NCI-H748 (cell line): Measurements from ENCODE around the gene MPV17L2.
"Not testable (repeated sequence)": the region's sequence is repeated elsewhere in the genome, so short reads cannot be mapped to it uniquely, and the experiment has no call there.

Experiments used
- DNase-seq: peaks from one replicate; lab custom pipeline; 2025; ENCODE audit not compliant: unreplicated experiment; lab: John Stamatoyannopoulos, UW

The MPV17L2 gene

GRCh38 chr19:18190278-18190677, 2.7 kb upstream of the MPV17L2 start:
- no peak for DNase-seq

- no peak for DNase-seq
Measured at GRCh38 chr19:18191640-18192062, 1.4 kb upstream of the MPV17L2 start.

DNA sequence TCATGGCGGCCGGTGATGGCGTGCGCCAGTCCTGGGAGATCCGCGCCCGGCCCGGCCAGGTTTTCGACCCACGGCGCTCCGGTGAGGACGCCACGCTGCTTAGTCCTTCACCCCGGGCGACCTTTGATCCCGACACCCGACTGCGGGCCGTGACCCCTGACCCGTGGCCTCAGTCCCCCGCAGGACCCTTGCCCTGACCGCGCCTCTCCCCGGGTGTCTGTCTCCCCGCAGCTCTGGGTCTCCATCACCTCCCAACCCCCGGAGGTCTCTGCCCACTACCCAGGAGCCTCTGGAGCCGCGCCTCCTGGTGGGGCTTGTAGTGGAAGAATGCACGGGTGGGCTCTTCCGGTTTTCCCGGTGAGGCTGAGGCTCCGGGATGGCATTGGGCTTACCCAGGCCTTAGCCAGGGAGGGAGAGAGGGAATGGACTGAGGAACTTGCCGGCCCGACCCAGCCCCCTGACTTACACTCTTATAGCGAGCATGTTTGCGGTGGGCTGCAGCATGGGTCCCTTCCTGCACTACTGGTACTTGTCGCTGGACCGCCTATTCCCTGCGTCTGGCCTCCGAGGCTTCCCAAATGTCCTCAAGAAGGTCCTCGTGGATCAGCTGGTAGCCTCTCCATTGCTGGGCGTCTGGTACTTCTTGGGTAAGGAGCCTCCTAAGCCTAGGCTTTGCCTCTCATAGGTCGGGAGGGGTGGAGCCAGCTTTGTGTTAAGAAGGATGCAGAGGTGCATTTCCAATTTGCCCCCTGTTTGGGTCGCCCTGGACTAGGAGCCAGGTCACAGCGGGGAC, 566 bp downstream of the MPV17L2 start:
- DNase-seq, result peak; percentile 27

DNA sequence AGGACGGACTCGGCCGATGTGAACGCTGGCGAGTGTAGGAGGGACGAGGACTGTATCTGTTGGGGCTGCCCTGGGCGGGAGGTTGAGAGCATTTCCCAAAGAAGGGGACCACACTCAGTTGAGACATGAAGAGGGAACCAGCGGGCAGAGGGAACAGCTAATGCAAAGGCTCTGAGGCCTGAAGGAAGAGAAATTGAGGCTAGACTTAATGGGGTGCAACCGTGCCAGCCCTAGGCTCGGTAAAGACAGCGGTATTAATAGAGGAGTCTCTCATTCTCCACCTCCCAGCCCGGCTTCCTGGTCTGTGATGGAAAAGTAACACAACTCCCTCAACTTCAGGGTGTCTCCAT, 1.1 kb downstream of the MPV17L2 start:
- DNase-seq, result no peak

GRCh38 chr19:18194554-18195238, 1.7 kb downstream of the MPV17L2 start:
- no peak for DNase-seq

DNA sequence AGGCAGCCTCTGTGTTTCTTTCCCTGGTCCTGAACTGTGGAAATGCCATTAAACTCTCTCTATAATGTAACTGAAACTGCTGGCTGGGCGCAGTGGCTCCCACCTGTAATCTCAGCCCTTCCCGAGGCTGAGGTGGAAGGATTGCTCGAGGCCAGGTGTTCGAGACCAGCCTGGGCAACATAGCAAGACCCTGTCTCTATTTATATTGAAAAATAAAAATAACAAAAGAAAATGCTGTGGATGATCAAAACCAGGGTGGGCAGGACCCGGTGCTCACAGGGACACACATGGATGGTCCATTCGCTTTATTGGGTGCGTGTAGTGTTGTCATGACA, 3.5 kb downstream of the MPV17L2 start:
- DNase-seq, result no peak

DNA sequence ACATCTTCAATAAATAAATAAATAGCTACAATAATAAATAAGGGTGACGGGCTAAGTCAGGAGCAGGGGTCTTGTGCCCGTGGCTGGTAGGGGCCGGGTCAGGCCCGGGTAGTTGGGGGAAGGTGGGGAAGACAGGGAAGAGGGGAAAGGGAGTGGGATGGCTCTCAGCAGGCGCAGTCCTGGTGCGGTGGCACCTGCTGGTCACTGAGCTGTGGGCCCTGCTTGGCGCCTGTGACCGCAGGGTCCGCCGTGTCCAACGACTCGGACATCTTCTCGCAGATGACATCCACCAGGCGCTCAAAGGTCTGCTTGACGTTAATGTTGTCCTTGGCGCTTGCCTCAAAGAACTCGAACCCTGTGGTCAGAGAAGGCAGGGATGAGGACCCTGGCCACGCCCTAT, 4.3 kb downstream of the MPV17L2 start:
- no peak for DNase-seq

GRCh38 chr19:18197941-18198340, 4.9 kb downstream of the MPV17L2 start:
- DNase-seq, result no peak

DNA sequence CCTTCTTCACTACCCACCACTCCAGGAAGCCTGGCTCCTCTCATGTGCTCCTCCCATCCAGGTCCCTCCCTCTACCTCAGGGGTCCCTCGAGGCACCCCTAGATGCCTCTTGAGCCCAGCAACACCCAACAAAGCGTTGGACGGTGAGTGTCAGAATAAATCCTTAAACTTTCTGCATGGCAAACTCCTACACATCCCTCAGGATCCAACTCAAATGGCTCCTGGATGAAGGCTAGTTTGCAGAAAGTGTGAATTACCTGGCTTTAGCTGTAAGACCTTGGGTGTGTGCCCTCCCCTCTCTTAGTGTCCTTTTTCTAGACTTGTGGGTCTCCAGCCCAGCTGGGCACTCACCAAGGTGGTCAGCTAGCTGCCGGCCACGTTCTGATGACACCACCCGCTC, 5.4 kb downstream of the MPV17L2 start:
- no peak for DNase-seq

- DNase-seq, result no peak
Measured at GRCh38 chr19:18202397-18202777, 9.4 kb downstream of the MPV17L2 start.

DNA sequence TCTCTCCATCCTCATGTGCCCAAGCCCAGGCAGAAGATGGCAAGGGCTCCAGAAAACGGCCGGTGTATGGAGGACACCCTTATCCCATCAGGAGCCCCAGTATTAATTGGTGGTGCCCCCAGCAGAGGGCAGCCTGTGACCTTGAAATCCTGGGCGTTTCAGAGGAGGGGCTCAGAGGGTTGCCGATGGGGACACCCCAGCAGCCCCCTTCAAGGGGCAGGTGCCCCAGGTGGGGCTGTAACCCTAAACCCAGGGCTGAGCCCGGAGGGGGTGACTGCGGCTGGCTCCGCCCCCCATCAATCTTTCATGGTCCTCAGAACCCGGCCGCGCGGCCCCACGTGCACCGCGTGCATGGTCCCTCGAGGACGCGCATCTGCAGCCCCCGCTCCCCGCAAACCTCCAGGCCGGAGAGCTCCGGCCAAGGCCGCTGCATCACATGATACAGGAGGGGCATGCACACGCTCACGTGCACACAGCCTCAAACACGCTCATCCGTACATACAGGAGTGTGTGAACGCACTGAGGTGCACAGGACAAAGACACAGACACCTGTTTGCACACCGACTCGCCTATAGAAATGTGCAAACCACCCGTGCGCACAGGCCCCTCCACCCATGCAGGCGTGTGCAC, 9.9 kb downstream of the MPV17L2 start:
- peak; percentile 46 for DNase-seq

DNA sequence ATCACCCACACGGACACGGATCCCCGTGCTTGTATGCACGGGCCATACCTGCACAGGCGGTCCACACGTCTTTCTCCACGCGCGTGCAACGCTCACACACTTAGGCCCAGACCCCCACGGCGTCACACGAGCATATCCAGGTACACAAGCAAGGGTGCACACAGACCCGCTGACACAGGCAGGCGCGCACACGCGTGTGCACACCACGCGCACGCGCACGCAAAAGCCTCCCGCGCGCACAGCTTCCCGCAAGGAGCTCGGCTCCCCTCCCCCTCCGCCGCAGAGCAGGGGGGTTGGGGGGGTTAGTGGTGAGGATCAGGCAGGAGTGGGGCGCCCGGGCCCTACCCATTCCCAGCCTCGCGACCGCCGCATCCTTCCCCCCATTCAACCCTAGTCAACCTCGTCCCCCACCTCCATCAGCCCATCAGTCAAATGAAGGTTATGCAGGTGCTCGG, 10.4 kb downstream of the MPV17L2 start:
- peak; percentile 46 for DNase-seq

DNA sequence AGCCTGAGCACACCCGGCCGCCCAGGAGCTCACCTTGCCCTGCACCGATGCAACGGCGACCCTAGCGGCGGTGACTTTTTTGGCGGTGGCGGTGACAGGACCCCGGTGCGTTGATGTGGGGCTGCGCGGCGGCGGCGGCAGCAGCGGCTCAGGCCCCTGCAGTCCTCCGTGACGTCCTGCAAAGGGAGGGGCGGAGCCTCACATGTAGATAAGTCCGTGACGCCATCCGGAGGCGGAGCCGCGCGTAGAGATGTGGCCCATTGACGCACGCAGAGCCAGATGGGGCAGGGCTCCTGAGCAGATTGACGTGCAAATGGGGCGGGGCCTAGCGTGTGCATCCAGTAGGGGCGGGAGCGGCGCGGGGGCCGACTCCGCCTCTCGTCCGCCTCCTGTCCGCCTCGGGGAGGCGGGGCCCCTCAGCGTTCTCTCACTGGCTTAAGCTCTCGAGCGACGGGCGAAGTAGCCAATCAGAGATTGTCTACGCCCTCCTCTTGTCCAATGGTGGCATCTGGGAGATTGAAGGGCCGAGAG, 10.9 kb downstream of the MPV17L2 start, which contains the start of gene RAB3A:
RAB3A (minus strand) TSS at position 180 of the 531 bp plus-strand sequence. CDS start 1,302 bp downstream, outside the sequence.
- peak; percentile 99 for DNase-seq

GRCh38 chr19:18204394-18205199, 11.6 kb downstream of the MPV17L2 start:
- DNase-seq, result peak; percentile 72

- peak; percentile 55 for DNase-seq
Measured at GRCh38 chr19:18205200-18205892, 12.3 kb downstream of the MPV17L2 start.

DNA sequence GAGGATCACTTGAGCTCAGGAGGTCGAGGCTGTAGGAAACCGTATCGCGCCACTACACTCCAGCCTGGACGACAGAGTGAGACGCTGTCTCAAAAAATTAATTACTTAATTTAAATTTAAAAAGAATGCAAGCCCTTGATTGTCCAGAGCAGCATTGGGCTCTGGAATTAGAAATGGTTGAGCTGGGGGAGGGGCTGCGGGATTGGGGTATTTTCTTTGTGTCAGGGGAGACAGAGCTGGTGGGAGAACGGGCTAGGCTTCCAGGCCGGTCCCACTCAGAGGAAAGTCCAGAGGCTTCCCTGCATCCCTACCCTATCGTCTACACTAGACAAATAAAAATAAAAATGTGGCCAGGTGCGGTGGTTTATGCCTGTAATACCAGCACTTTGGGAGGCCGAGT, 13.0 kb downstream of the MPV17L2 start:
- no peak for DNase-seq

- DNase-seq, result peak; percentile 30
Measured at GRCh38 chr19:18208098-18208951, 15.3 kb downstream of the MPV17L2 start.

DNA sequence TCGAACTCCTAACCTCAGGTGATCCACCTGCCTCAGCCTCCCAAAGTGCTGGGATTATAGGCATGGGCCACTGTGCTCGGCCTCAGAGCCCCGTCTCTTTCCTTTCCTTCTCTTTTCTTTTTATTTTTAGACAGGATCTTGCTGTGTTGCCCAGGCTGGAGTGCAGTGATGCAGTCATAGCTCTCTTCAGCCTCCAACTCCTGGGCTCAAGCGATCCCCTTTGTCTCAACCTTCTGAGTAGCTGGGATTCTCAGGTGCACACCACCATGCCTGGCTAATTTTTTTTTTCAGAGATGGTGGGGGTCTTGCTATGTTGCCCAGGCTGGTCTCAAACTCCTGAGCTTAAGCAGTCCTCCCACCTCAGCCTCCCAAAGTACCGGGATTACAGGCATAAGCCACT, 16.9 kb downstream of the MPV17L2 start:
- not testable (repeated sequence) for DNase-seq

GRCh38 chr19:18211683-18212082, 18.7 kb downstream of the MPV17L2 start:
- DNase-seq, result no peak
